ENCODE measurements around the gene MMP23B.
A peak's percentile ranks its signal among the peaks of the same experiment; 100 is the strongest.
"Not testable (repeated sequence)": the region's sequence is repeated elsewhere in the genome, so short reads cannot be mapped to it uniquely, and the experiment has no call there.

The MMP23B gene

GRCh38 chr1:1634613-1635012 is 2.6 kb downstream of the MMP23B start:
- peak; percentile 28 for DNase-seq

GRCh38 chr1:1636621-1637478 is 4.9 kb downstream of the MMP23B start:
- DNase-seq, result peak; percentile 24

- DNase-seq, result peak; percentile 11
Measured at GRCh38 chr1:1637479-1637875, 5.5 kb downstream of the MMP23B start.

GRCh38 chr1:1638528-1638927 is 6.6 kb downstream of the MMP23B start:
- peak; percentile 27 for DNase-seq

- DNase-seq, result not testable (repeated sequence)
Measured at GRCh38 chr1:1639368-1639767, 7.4 kb downstream of the MMP23B start.

- DNase-seq, result not testable (repeated sequence)
Measured at GRCh38 chr1:1640081-1640480, 8.1 kb downstream of the MMP23B start.

- not testable (repeated sequence) for DNase-seq
Measured at GRCh38 chr1:1640711-1641461, 8.9 kb downstream of the MMP23B start.

- not testable (repeated sequence) for DNase-seq
Measured at GRCh38 chr1:1646326-1646725, 14.4 kb downstream of the MMP23B start.

- DNase-seq, result peak; percentile 17
Measured at GRCh38 chr1:1647567-1648241, 15.7 kb downstream of the MMP23B start.

GRCh38 chr1:1648265-1648664 is 16.3 kb downstream of the MMP23B start:
- DNase-seq, result peak; percentile 21

- DNase-seq, result peak; percentile 93
Measured at GRCh38 chr1:1658583-1659549, 26.9 kb downstream of the MMP23B start, which contains the start of gene CDK11B. CDK11B (minus strand) TSS chr1:1659004; CDS start chr1:1657485, 1,519 bp downstream.

GRCh38 chr1:1662392-1662791 is 30.4 kb downstream of the MMP23B start:
- not testable (repeated sequence) for DNase-seq

GRCh38 chr1:1662830-1663560 is 31.0 kb downstream of the MMP23B start:
- not testable (repeated sequence) for DNase-seq

- not testable (repeated sequence) for DNase-seq
Measured at GRCh38 chr1:1664318-1664717, 32.3 kb downstream of the MMP23B start.

- no peak for DNase-seq
Measured at GRCh38 chr1:1664941-1665814, 33.2 kb downstream of the MMP23B start.

GRCh38 chr1:1665815-1666251 is 33.9 kb downstream of the MMP23B start:
- peak; percentile 54 for DNase-seq

GRCh38 chr1:1666526-1666925 is 34.6 kb downstream of the MMP23B start:
- no peak for DNase-seq

- DNase-seq, result no peak
Measured at GRCh38 chr1:1669468-1670440, 37.8 kb downstream of the MMP23B start.

GRCh38 chr1:1670866-1671265 is 38.9 kb downstream of the MMP23B start:
- DNase-seq, result no peak

Measured in activated CD4-positive, CD25-positive, alpha-beta regulatory T cell treated with anti-CD3 and anti-CD28 coated beads, Interleukin-2, amount 50 U/mL, for 72 hours (primary cell).